PC-3 (cell line): ENCODE results near the gene TRAPPC10. TPM values are rescaled to one million over a fixed set of nuclear protein-coding genes. Genes with fewer than 3 reads are reported as not detected.

Source experiments
- ATAC-seq: fragments of 200-7000 bp; cut with Tn5 transposase; 2 replicates; pipeline ENCODE4 v1.9.1; 2020; ENCODE audit warnings: mild to moderate bottlenecking, moderate library complexity
- BruUV-seq: library from RNA; stranded (reverse); fragments of 400-500 nt; replicated peaks from 2 replicates; lab custom pipeline; 2021; lab: Mats Ljungman, UMichigan
- CTCF ChIA-PET: fragments of 300-600 bp; sonication (Branson Sonifier 250); formaldehyde crosslinking; loops from one replicate; lab custom pipeline; 2022; ENCODE audit warnings: antibody characterized with exemption; lab: Charles Lee
- POLR2A ChIA-PET: fragments of 300-600 bp; sonication (Branson Sonifier 250); formaldehyde crosslinking; loops from one replicate; lab custom pipeline; 2022; ENCODE audit warnings: antibody characterized with exemption; ENCODE audit not compliant: unreplicated experiment; lab: Charles Lee
- DNase-seq: peaks from one replicate; pipeline ENCODE4 v3.0.0-alpha.2; 2015
- H2AFZ ChIP-seq: fragments of 300-600 bp; sonication (generic); 2 replicates; pipeline ENCODE4 v1.6.0; 2016; ENCODE audit warnings: antibody characterized with exemption, low read length
- H3F3A ChIP-seq: fragments of 300-600 bp; sonication (generic); one replicate; pipeline ENCODE4 v1.6.0; 2017; ENCODE audit warnings: antibody characterized with exemption, low read length, control low read depth, mild to moderate bottlenecking; ENCODE audit not compliant: unreplicated experiment
- H3K27ac ChIP-seq: fragments of 300-600 bp; sonication (generic); 2 replicates; pipeline ENCODE4 v1.5.1; 2016; ENCODE audit warnings: mild to moderate bottlenecking, low read length
- H3K27me3 ChIP-seq: fragments of 300-600 bp; sonication (generic); 2 replicates; pipeline ENCODE4 v1.6.1; 2016; ENCODE audit warnings: low read length, mixed read lengths
- H3K36me3 ChIP-seq: fragments of 300-600 bp; sonication (generic); 2 replicates; pipeline ENCODE4 v1.6.1; 2016; ENCODE audit warnings: low read depth, mixed run types, low read length, mixed read lengths
- H3K4me1 ChIP-seq: fragments of 300-600 bp; sonication (generic); 2 replicates; pipeline ENCODE4 v1.5.1; 2016; ENCODE audit warnings: low read length; ENCODE audit not compliant: insufficient read depth
- H3K4me2 ChIP-seq: fragments of 300-600 bp; sonication (generic); 2 replicates; pipeline ENCODE4 v1.6.0; 2016; ENCODE audit warnings: low read length
- H3K4me3 ChIP-seq: fragments of 300-600 bp; sonication (generic); 2 replicates; pipeline ENCODE4 v1.5.1; 2016; ENCODE audit warnings: mild to moderate bottlenecking, low read length, mixed read lengths
- H3K79me2 ChIP-seq: fragments of 300-600 bp; sonication (generic); 2 replicates; pipeline ENCODE4 v1.6.1; 2017; ENCODE audit warnings: low read length, mixed read lengths
- H3K9ac ChIP-seq: fragments of 300-600 bp; sonication (generic); 2 replicates; pipeline ENCODE4 v1.6.0; 2016; ENCODE audit warnings: mild to moderate bottlenecking, low read length
- H3K9me2 ChIP-seq: fragments of 300-600 bp; sonication (generic); replicated peaks from 2 replicates; pipeline ENCODE4 v1.6.1; 2016; ENCODE audit warnings: mixed run types, low read length, mixed read lengths
- H3K9me3 ChIP-seq: fragments of 300-600 bp; sonication (generic); 2 replicates; pipeline ENCODE4 v1.6.1; 2016; ENCODE audit warnings: low read length, mixed read lengths
- H4K20me1 ChIP-seq: fragments of 300-600 bp; sonication (generic); 2 replicates; pipeline ENCODE4 v1.6.1; 2016; ENCODE audit warnings: low read length, mixed read lengths
- CTCF ChIP-seq: fragments of 300-600 bp; sonication (generic); conservative IDR thresholded peaks from 2 replicates; pipeline ENCODE4 v1.5.1; 2017; ENCODE audit warnings: antibody characterized with exemption, low read depth, mild to moderate bottlenecking, low read length
- EZH2 ChIP-seq: fragments of 300-600 bp; sonication (generic); IDR thresholded peaks from one replicate; pipeline ENCODE4 v1.6.1; 2017; ENCODE audit warnings: antibody characterized with exemption, mild to moderate bottlenecking, low read length; ENCODE audit not compliant: unreplicated experiment
- EZH2phosphoT487 ChIP-seq: fragments of 300-600 bp; sonication (generic); IDR thresholded peaks from 2 replicates; pipeline ENCODE4 v1.6.1; 2018; ENCODE audit warnings: mild to moderate bottlenecking, antibody characterized with exemption, low read length, borderline replicate concordance
- intact Hi-C: fragments of 100-400 bp; cut with micrococcal nuclease; formaldehyde crosslinking; loops from 2 replicates; pipeline ENCODE4 v1.9.0; 2023
- total RNA-seq: library from RNA; depleted of rRNA; stranded (reverse); fragments of >200 nt; gene quantifications from 2 replicates; pipeline ENCODE4 v1.2.3, GENCODE V29; 2014

TRAPPC10 gene
- total RNA-seq, 1 experiment from 2014 or later = 31.4 TPM

GRCh38 chr21:43981151-43981870, 30.8 kb upstream of the TRAPPC10 start:
- Histone ChIP-seq H3F3A (no peaks in the 10 kb centered on the region), H3K27ac (peak overlapping the region; percentile 82), H3K27me3 (no peaks in the 10 kb centered on the region), H3K4me1 (peaks cover 35% of the 10 kb centered on the region), H2AFZ (peak overlapping the region; percentile 45; the same call in 1 of the 2 replicates), H3K79me2 (no peaks in the 10 kb centered on the region), H3K9ac (peak overlapping the region; percentile 23; the same call in 1 of the 2 replicates), H3K9me2 (no peaks in the 10 kb centered on the region), H3K36me3 (no peaks in the 10 kb centered on the region; the same call in 1 of the 2 replicates), H3K9me3 (no peaks in the 10 kb centered on the region), H3K4me2 (peak overlapping the region; percentile 81), H3K4me3 (no peak overlapping the region), H4K20me1 (no peaks in the 10 kb centered on the region)
- CTCF ChIA-PET = interaction anchor here (0.6 kb wide), 1 partner anchor 47 kb away, joined by 3 read pairs; no protein-coding TSS in a partner anchor
- BruUV-seq = no TSS peak
- no peak for TF ChIP-seq CTCF
- no peak for TF ChIP-seq EZH2phosphoT487
- no peak for TF ChIP-seq EZH2
- DNase-seq (no peak), ATAC-seq (peak; percentile 9)
- POLR2A ChIA-PET = interaction anchor here (0.7 kb wide), 1 partner anchor 12 kb away, joined by 3 read pairs; no protein-coding TSS in a partner anchor
- intact Hi-C loops = no loop called here

GRCh38 chr21:43981871-43982210, 30.3 kb upstream of the TRAPPC10 start:
- Histone ChIP-seq H3K4me1 (peaks cover 34% of the 10 kb centered on the region), H3K27ac (no peak overlapping the region), H3K9me2 (no peaks in the 10 kb centered on the region), H3K4me2 (no peak overlapping the region), H3K9me3 (no peaks in the 10 kb centered on the region), H4K20me1 (no peaks in the 10 kb centered on the region), H3K27me3 (no peaks in the 10 kb centered on the region), H3F3A (no peaks in the 10 kb centered on the region), H3K4me3 (no peak overlapping the region), H2AFZ (no peak overlapping the region), H3K9ac (no peak overlapping the region), H3K79me2 (no peaks in the 10 kb centered on the region), H3K36me3 (no peaks in the 10 kb centered on the region; the same call in 1 of the 2 replicates)
- CTCF ChIA-PET = no interaction called here
- no peak for ATAC-seq
- no peak for TF ChIP-seq EZH2phosphoT487
- POLR2A ChIA-PET = no interaction called here
- intact Hi-C loops = no loop called here
- DNase-seq = no peak
- BruUV-seq = no TSS peak

- intact Hi-C loops = no loop called here
- no peaks in the 10 kb centered on the region for H4K20me1 ChIP-seq
- POLR2A ChIA-PET = no interaction called here
These were observed 29.5 kb upstream of the TRAPPC10 start for GRCh38 chr21:43982489-43983078.

More at GRCh38 chr21:43982489-43983078, 29.5 kb upstream of the TRAPPC10 start:
- BruUV-seq = TSS peak; percentile 9
- H2AFZ ChIP-seq = no peak overlapping the region
- H3F3A ChIP-seq = no peaks in the 10 kb centered on the region
- ATAC-seq (no peak), DNase-seq (no peak)
- CTCF ChIA-PET = no interaction called here
- H3K27ac ChIP-seq = no peak overlapping the region
- no peaks in the 10 kb centered on the region for H3K9me2 ChIP-seq
- H3K4me3 ChIP-seq = no peak overlapping the region
- no peaks in the 10 kb centered on the region; the same call in 1 of the 2 replicates for H3K36me3 ChIP-seq
- peaks cover 27% of the 10 kb centered on the region for H3K4me1 ChIP-seq
- TF ChIP-seq EZH2 (no peak), CTCF (no peak), EZH2phosphoT487 (no peak)
- no peak overlapping the region for H3K9ac ChIP-seq
- no peaks in the 10 kb centered on the region for H3K27me3 ChIP-seq
- no peak overlapping the region for H3K4me2 ChIP-seq
- no peaks in the 10 kb centered on the region for H3K9me3 ChIP-seq
- H3K79me2 ChIP-seq = no peaks in the 10 kb centered on the region
